Measurements from ENCODE around the gene SLC30A1. TPM values are rescaled to one million over a fixed set of nuclear protein-coding genes. Genes with fewer than 3 reads are reported as not detected.

SLC30A1 gene
- total and polyA plus RNA-seq, 2 of the 8 experiments (the other 6 are each of a cell fraction or from before 2014, with no cell fraction given): 4.5 to 14.0 TPM

DNA sequence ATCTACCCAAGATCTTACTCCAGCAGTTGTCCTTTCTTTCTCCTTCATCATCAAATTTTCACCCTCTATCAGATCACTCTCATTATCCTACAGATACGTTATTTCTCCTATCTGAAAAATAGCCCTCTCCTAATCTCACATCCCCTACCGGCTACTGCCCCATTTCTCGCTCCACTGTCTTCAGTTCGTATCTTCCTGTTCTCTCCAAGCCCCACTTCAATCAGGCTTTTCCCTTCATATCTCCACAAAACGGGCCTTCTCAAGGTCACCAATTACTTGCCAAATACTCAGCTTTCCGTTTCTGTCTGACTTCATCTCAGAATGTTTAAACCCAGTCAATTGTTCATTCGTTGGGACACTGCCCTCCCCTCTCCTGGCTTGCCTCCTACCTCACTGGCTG is 32.4 kb downstream of the SLC30A1 start (continued):
- TF ChIP-seq, protein P1, sequence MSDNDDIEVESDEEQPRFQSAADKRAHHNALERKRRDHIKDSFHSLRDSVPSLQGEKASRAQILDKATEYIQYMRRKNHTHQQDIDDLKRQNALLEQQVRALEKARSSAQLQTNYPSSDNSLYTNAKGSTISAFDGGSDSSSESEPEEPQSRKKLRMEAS (IDR thresholded peaks at IDR 0.05): no peak
